Activated T-cell treated with anti-CD3 and anti-CD28 coated beads for 1 hour (primary cell): Measurements from ENCODE around the gene FGD6.
"Not testable (repeated sequence)": the region's sequence is repeated elsewhere in the genome, so short reads cannot be mapped to it uniquely, and the experiment has no call there.

ENCODE experiments used
- DNase-seq: peaks from one replicate; pipeline ENCODE4 v3.0.0-alpha.2; 2020; ENCODE audit warnings: low read depth

Gene FGD6

GRCh38 chr12:95126076-95126475 is 91.2 kb downstream of the FGD6 start:
- no peak for DNase-seq

- no peak for DNase-seq
These were observed 93.2 kb downstream of the FGD6 start for GRCh38 chr12:95124106-95124505.

- DNase-seq, result no peak
These were observed 98.5 kb downstream of the FGD6 start for GRCh38 chr12:95118788-95119179.

- DNase-seq, result no peak
These were observed 99.0 kb downstream of the FGD6 start for GRCh38 chr12:95118138-95118787.

- peak; percentile 56 for DNase-seq
These were observed 100.1 kb downstream of the FGD6 start for GRCh38 chr12:95117178-95117599.

GRCh38 chr12:95116773-95117172 is 100.5 kb downstream of the FGD6 start:
- DNase-seq, result no peak

GRCh38 chr12:95116341-95116740 is 100.9 kb downstream of the FGD6 start:
- DNase-seq, result no peak

GRCh38 chr12:95115641-95116040 is 101.6 kb downstream of the FGD6 start:
- DNase-seq, result no peak

- DNase-seq, result no peak
These were observed 102.4 kb downstream of the FGD6 start for GRCh38 chr12:95114766-95115405.

GRCh38 chr12:95107362-95107761 is 109.9 kb downstream of the FGD6 start:
- no peak for DNase-seq

- DNase-seq, result no peak
These were observed 111.7 kb downstream of the FGD6 start for GRCh38 chr12:95105540-95105939.

- no peak for DNase-seq
These were observed 112.3 kb downstream of the FGD6 start for GRCh38 chr12:95104919-95105452.

GRCh38 chr12:95102916-95103671 is 114.2 kb downstream of the FGD6 start:
- DNase-seq, result no peak

- DNase-seq, result not testable (repeated sequence)
These were observed 115.3 kb downstream of the FGD6 start for GRCh38 chr12:95101957-95102356.

- no peak for DNase-seq
These were observed 116.7 kb downstream of the FGD6 start for GRCh38 chr12:95100264-95101190.

- no peak for DNase-seq
These were observed 117.9 kb downstream of the FGD6 start for GRCh38 chr12:95099270-95099790.

- no peak for DNase-seq
These were observed 120.4 kb downstream of the FGD6 start for GRCh38 chr12:95096852-95097251.

GRCh38 chr12:95096378-95096777 is 120.9 kb downstream of the FGD6 start:
- no peak for DNase-seq

GRCh38 chr12:95095866-95096265 is 121.4 kb downstream of the FGD6 start:
- not testable (repeated sequence) for DNase-seq

- DNase-seq, result no peak
These were observed 127.8 kb downstream of the FGD6 start for GRCh38 chr12:95089462-95089861.

- no peak for DNase-seq
These were observed 128.9 kb downstream of the FGD6 start for GRCh38 chr12:95088379-95088778.

- DNase-seq, result no peak
These were observed 131.7 kb downstream of the FGD6 start for GRCh38 chr12:95085612-95086011.
